Caco-2 (cell line): Measurements from ENCODE around the gene MRPL22. TPM values are rescaled to one million over a fixed set of nuclear protein-coding genes. Genes with fewer than 3 reads are reported as not detected.

ENCODE experiments used
- BruUV-seq: library from RNA; stranded (reverse); fragments of 400-500 nt; replicated peaks from 2 replicates; lab custom pipeline; 2021; lab: Mats Ljungman, UMichigan
- CTCF ChIA-PET: fragments of 300-600 bp; sonication (Branson Sonifier 250); formaldehyde crosslinking; loops from one replicate; lab custom pipeline; 2022; ENCODE audit warnings: antibody characterized with exemption; lab: Charles Lee
- POLR2A ChIA-PET: fragments of 300-600 bp; sonication (Branson Sonifier 250); formaldehyde crosslinking; loops from one replicate; lab custom pipeline; 2022; ENCODE audit warnings: antibody characterized with exemption; lab: Charles Lee
- DNase-seq, 2 experiments: peaks; one replicate each; pipeline versions ENCODE4 v3.0.0 to v3.0.0-alpha.2; 2020 to 2022
- H3K27me3 ChIP-seq: replicated peaks from 2 replicates; pipeline ENCODE4 v1.6.0; 2011; ENCODE audit warnings: low read length; ENCODE audit not compliant: control insufficient read depth, insufficient read depth
- H3K36me3 ChIP-seq: 2 replicates; pipeline ENCODE4 v1.5.1; 2011; ENCODE audit warnings: low read length; ENCODE audit not compliant: control insufficient read depth, insufficient read depth
- H3K4me1 ChIP-seq: fragments of 250-450 bp; sonication (Bioruptor Pico); 2 replicates; pipeline ENCODE4 v1.5.1; 2020; ENCODE audit warnings: mild to moderate bottlenecking
- H3K4me3 ChIP-seq: 2 replicates; pipeline ENCODE4 v1.5.1; 2011; ENCODE audit warnings: low read depth, mild to moderate bottlenecking, control low read depth, low read length
- H3K9me3 ChIP-seq: fragments of 250-450 bp; sonication (Bioruptor Pico); 2 replicates; pipeline ENCODE4 v1.5.1; 2020; ENCODE audit warnings: mild to moderate bottlenecking, moderate library complexity
- H3K27ac Mint-ChIP-seq: one replicate; pipeline ENCODE4 v1.8.0; 2022; ENCODE audit warnings: mixed read lengths; ENCODE audit not compliant: unreplicated experiment
- H3K27me3 Mint-ChIP-seq: one replicate; pipeline ENCODE4 v1.8.0; 2022; ENCODE audit warnings: mixed read lengths; ENCODE audit not compliant: insufficient read depth, unreplicated experiment
- H3K36me3 Mint-ChIP-seq: one replicate; pipeline ENCODE4 v1.8.0; 2022; ENCODE audit warnings: mild to moderate bottlenecking, mixed read lengths; ENCODE audit not compliant: insufficient read depth, unreplicated experiment
- H3K4me1 Mint-ChIP-seq: one replicate; pipeline ENCODE4 v1.8.0; 2022; ENCODE audit warnings: low read depth, mixed read lengths; ENCODE audit not compliant: unreplicated experiment
- H3K4me3 Mint-ChIP-seq: one replicate; pipeline ENCODE4 v1.8.0; 2022; ENCODE audit warnings: mild to moderate bottlenecking, moderate library complexity, mixed read lengths; ENCODE audit not compliant: unreplicated experiment
- H3K9me3 Mint-ChIP-seq: one replicate; pipeline ENCODE4 v1.8.0; 2022; ENCODE audit warnings: mixed read lengths; ENCODE audit not compliant: unreplicated experiment
- CTCF ChIP-seq, 2 experiments: fragments of 200-600 bp in 1 of 2; IDR thresholded peaks; 1 replicate in 1 of 2; 2 replicates in 1 of 2; pipeline versions ENCODE4 v1.5.1 to v1.8.0; 2011 to 2022; ENCODE audit warnings: antibody characterized with exemption in 1 of 2, control low read depth in 1 of 2, inconsistent platforms in 1 of 2, low read depth in 1 of 2, low read length in 1 of 2, mild to moderate bottlenecking in 1 of 2, moderate library complexity in 1 of 2; ENCODE audit not compliant: insufficient read depth in 1 of 2, severe bottlenecking in 1 of 2, unreplicated experiment in 1 of 2
- intact Hi-C: fragments of 100-400 bp; cut with micrococcal nuclease; formaldehyde crosslinking; loops from one replicate; pipeline ENCODE4 v1.10.0; 2022; ENCODE audit not compliant: unreplicated experiment
- total RNA-seq: library from RNA; stranded (reverse); gene quantifications from 2 replicates; pipeline ENCODE4 v1.2.3, GENCODE V29; 2022

Gene MRPL22
- total RNA-seq, 1 experiment from 2014 or later = 84.8 TPM

DNA sequence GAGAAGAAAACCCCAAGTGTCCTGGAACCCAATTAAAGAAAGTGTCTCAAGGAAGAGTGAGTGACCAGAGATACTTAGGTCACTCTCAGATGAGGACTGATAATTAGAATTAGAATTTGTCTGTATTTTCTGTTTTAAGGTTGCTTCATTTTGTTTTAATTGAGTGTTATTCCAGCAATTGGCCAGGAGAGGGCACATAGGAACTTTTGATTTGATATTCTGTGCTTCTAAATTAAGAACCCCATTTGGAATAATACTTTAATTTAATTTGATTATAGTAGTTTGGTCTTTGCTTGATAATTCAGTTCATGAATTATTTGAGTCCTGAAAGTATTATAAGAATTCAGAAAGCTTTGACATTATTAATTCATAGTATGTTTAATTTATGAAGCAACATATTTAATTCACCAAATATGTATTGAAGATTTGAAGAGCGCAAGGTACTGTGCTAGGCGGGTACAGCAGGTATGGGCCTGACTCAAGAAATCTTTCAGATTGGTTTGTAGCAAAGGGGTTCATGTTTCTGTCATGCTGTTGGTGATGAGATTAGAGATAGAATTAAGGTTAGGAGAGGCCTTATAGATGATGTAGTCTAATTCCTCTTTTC is 4.9 kb downstream of the MRPL22 start:
- Histone ChIP-seq H3K4me1 (peaks cover 8% of the 10 kb centered on the region), H3K36me3 (peaks cover 1% of the 10 kb centered on the region; the same call in 1 of the 2 replicates), H3K9me3 (no peaks in the 10 kb centered on the region), H3K27me3 (no peaks in the 10 kb centered on the region), H3K4me3 (no peak overlapping the region)
- CTCF ChIA-PET = no interaction called here
- Mint-ChIP-seq H3K36me3 (peaks cover 4% of the 10 kb centered on the region), H3K4me3 (no peak overlapping the region), H3K27ac (no peak overlapping the region), H3K27me3 (no peaks in the 10 kb centered on the region), H3K4me1 (peaks cover 6% of the 10 kb centered on the region), H3K9me3 (no peaks in the 10 kb centered on the region)
- BruUV-seq = no TSS peak
- no peak for DNase-seq
- intact Hi-C loops = loop anchor here (1.0 kb wide), 1 partner anchor 83 kb away; no protein-coding TSS in a partner anchor
- POLR2A ChIA-PET = no interaction called here
- peak; percentile 43 to 50 for TF ChIP-seq CTCF (IDR thresholded peaks at IDR 0.05; ENCODE audit: insufficient read depth in 1 of 2, low read depth in 1 of 2, low read length in 1 of 2, severe bottlenecking in 1 of 2, unreplicated experiment in 1 of 2)

- Histone ChIP-seq H3K9me3 (no peaks in the 10 kb centered on the region), H3K4me3 (no peak overlapping the region), H3K36me3 (peaks cover 1% of the 10 kb centered on the region; the same call in 1 of the 2 replicates), H3K27me3 (no peaks in the 10 kb centered on the region), H3K4me1 (no peaks in the 10 kb centered on the region; the same call in 1 of the 2 replicates)
- no peak overlapping the region for H3K4me3 Mint-ChIP-seq
- POLR2A ChIA-PET = no interaction called here
- no peaks in the 10 kb centered on the region for H3K4me1 Mint-ChIP-seq
- H3K36me3 Mint-ChIP-seq = no peaks in the 10 kb centered on the region
- no peaks in the 10 kb centered on the region for H3K27me3 Mint-ChIP-seq
- no peak for DNase-seq
- no peak for TF ChIP-seq CTCF (IDR thresholded peaks at IDR 0.05; ENCODE audit: insufficient read depth in 1 of 2, low read depth in 1 of 2, low read length in 1 of 2, severe bottlenecking in 1 of 2, unreplicated experiment in 1 of 2)
- BruUV-seq = no TSS peak
- no peak overlapping the region for H3K27ac Mint-ChIP-seq
- CTCF ChIA-PET = no interaction called here
- H3K9me3 Mint-ChIP-seq = no peaks in the 10 kb centered on the region
- intact Hi-C loops = no loop called here
These were observed 6.9 kb downstream of the MRPL22 start for GRCh38 chr5:154947778-154948177.

DNA sequence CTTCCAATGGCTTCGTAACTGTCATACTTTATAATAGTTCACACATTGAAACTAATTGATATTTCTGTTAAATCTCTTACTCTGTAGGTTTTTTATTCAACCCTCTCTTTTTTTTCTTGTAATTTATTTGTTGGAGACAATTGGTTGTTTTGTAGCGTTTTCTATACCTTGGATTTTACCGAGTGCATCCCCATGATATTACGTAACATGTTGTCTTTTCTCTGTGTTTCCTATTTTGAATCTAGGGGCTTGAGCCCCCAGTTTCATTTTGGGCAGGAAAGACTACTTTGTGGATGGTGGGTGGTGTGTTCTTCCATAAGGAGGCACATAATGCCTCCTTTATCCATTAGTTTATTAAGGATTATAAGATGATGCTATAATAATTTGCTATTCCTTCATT is 7.4 kb downstream of the MRPL22 start:
- Mint-ChIP-seq H3K27ac (no peak overlapping the region), H3K4me3 (no peak overlapping the region), H3K9me3 (no peaks in the 10 kb centered on the region), H3K36me3 (no peaks in the 10 kb centered on the region), H3K27me3 (no peaks in the 10 kb centered on the region), H3K4me1 (no peaks in the 10 kb centered on the region)
- H3K27me3 ChIP-seq = no peaks in the 10 kb centered on the region
- POLR2A ChIA-PET = no interaction called here
- BruUV-seq = no TSS peak
- intact Hi-C loops = no loop called here
- no peak for TF ChIP-seq CTCF (IDR thresholded peaks at IDR 0.05; ENCODE audit: insufficient read depth in 1 of 2, low read depth in 1 of 2, low read length in 1 of 2, severe bottlenecking in 1 of 2, unreplicated experiment in 1 of 2)
- H3K9me3 ChIP-seq = no peaks in the 10 kb centered on the region
- H3K36me3 ChIP-seq = peaks cover 1% of the 10 kb centered on the region; the same call in 1 of the 2 replicates
- CTCF ChIA-PET = no interaction called here
- no peak overlapping the region for H3K4me3 ChIP-seq
- no peak for DNase-seq
- H3K4me1 ChIP-seq = no peaks in the 10 kb centered on the region
